Kidney tubule cell (primary cell): Measurements from ENCODE around the gene FAM228A.
"Not testable (repeated sequence)": the region's sequence is repeated elsewhere in the genome, so short reads cannot be mapped to it uniquely, and the experiment has no call there.

Experiments
- DNase-seq: peaks from one replicate; pipeline ENCODE4 v3.0.0-alpha.2; 2018; ENCODE audit warnings: low spot score

The FAM228A gene

DNA sequence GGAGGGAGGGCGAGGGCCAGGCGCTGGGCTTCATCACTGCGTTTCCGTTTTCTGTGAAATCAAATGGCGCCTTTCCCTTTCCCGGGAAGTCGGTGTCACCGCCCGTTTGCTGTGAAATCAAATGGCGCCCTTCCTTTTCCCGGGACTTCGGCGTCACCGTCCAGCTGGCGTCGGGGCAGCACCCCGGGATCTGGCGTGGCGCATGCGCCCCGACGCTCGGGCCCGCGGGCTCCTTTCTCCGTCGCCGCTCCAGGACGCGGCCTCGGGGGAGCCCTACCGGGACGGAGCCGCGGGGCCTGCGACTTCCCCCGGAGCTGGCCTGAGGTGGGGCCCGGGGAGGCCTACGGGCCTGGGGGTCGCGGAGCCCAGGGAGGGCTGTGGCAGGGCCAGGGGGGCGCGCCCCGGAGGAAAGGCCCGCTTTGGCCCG lies at the start of gene FAM228A:
FAM228A (plus strand) TSS at position 203 of the 427 bp plus-strand sequence. CDS start 428 bp downstream, outside the sequence.
- no peak for DNase-seq

DNA sequence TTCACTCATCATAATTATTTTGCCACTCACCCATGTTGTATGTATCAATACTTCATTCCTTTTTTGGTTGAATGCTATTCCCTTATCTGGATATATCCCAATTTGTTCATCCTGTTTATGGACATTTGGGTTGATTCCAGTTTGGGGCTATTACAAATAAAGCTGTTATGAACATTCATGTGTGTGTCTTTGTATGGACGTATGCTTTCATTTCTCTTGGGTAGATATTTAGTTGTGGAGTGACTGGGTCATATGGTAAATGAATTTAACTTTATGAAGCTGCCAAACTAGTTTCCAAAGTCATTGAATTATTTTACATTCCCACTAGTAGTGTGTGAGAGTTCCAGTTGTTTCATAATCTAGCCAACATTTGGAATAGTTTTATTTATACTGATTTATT lies 48.9 kb upstream of the FAM228A start:
- DNase-seq, result no peak

DNA sequence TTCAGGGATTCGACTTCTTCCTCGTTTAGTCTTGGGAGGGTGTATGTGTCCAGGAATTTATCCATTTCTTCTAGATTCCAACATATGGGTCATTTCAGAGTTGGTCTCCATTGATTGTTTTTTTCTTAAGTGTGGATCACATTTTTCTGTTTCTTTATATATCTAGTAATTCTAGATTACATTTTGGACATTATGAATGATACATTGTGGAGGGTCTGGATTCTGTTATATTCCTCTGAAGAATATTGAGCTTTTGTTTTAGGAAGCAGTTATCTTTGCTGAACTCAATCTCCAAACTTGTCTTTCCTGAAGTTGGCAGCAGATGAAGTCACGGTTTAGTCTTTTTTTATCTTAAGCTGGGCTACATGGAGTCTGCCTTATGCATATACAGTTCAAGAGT lies 42.3 kb upstream of the FAM228A start:
- no peak for DNase-seq

DNA sequence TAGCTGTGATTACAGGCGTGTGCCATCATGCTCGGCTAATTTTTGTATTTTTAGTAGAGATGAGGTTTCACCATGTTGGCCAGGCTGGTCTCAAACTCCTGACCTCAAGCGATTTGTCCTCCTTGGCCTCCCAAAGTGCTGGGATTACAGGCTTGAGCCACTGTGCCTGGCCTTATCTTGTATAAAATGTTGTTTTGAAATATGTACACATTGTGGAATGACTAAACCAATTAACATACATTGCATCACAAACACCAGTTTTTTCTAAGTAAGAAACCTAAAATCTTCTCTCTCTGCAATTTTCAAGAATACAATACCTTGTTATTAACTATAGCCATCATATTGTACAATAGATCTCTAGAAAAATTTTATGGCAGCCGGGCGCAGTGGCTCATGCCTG lies 34.5 kb upstream of the FAM228A start:
- not testable (repeated sequence) for DNase-seq

- DNase-seq, result no peak
These were observed 27.5 kb upstream of the FAM228A start for GRCh38 chr2:24147364-24147763.

- DNase-seq, result no peak
These were observed 22.2 kb upstream of the FAM228A start for GRCh38 chr2:24152413-24153197.

DNA sequence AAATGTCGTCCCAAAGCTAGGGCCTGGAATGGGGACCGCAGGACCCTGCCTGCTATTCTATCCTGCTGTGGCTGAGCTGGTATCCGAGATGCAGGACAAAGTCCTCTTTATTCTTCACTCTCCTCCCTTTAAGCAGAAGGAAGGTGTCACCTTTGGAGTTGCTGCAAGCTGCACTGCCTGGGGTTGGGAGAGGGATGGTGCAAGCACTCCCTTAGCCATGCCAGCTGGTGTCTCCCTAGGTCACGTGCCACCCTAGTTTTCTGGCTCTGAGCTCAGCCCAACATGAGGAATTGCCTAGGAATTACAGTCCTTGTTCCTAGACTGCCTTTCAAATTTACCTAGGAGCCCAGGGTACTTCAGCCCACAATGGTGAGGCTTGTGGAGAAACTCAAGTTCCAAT lies 21.4 kb upstream of the FAM228A start:
- no peak for DNase-seq

DNA sequence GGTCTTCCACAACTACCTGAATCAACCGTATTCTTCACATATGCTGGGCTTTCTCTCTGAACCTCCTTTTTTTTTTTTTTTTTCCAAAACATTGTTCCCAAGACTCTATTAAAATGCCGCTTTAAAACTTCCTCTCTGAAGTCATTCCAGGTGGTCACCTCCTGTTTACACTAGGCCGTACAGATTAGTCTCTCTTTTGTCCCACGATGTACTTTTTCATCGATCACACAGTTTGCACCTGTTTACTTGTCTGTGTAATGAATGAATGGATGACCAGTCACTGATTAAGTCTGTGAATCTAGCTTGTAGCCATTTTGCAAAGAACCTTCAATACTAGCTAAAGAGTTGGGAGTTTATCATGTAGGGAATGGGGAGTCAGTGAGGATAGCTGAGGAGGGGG lies 16.7 kb upstream of the FAM228A start:
- no peak for DNase-seq

DNA sequence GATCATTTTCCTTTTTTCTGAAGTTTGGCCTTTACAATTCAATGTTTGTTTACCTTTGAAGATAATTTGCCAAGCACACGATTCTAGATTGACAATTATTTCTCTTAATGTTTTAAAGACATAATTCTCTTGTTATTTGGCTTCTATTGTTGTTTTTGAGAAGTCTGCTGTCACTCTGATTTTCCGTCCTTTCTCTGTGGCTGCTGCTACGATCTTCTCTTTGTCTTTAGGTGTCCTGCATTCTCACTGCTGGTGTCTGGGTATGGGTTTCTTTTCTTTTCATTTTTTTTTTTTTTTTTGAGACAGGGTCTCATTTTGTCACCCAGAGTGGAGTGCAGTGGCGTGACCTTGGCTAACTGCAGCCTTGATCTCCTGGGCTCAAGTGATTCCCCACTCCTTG lies 15.1 kb upstream of the FAM228A start:
- no peak for DNase-seq

GRCh38 chr2:24160761-24161160 lies 14.1 kb upstream of the FAM228A start:
- DNase-seq, result no peak

- no peak for DNase-seq
These were observed 12.4 kb upstream of the FAM228A start for GRCh38 chr2:24162494-24162893.

DNA sequence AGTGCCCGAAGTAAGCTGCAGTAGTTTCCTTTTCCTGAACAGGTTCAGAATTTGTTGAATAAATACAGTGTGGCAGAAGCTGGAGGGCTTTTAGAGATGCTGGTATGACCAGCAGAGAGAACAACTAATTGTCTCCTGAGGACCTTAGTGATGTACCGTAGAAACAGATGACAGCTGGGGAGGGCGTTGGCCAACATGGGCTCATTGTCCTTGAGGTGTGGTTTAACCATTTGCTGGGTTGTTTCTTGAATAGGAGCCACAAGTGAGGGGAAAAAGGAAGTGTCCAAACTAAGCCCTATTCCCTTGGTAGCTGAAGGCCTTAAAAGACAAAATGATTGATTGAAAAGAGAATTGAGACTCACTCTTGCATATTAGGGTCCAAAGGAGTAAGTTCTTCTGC lies 11.7 kb upstream of the FAM228A start:
- no peak for DNase-seq

GRCh38 chr2:24163601-24164000 lies 11.3 kb upstream of the FAM228A start:
- DNase-seq, result no peak

GRCh38 chr2:24164416-24164973 lies 10.4 kb upstream of the FAM228A start:
- DNase-seq, result peak; percentile 13

GRCh38 chr2:24169023-24169422 lies 5.8 kb upstream of the FAM228A start:
- DNase-seq, result no peak

DNA sequence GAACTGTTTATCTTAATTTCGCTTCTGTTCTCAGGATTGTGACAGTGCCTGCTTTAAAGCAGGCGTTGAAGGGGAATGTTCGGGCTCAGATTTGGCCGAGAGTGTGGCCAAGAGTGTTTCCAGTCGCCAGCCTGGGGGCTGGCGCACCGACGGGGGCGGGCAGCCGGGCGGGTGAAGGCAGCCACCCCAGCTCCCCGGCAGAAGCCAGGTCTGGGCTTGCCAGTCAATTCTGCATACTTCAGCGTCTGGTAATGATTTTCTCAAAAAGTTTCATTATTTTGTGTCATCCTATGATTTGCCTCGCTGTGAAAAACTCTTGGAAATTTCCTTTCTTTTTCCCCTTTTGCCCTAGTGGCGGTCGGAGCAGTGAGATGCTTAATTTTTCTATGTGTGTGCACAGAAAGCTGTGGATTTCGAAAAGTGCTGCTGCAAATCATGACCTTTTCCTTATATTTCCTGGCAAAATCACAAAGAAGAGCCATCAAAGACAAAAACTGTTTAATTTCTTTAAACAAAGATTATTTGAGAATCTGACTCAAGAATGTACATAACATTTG lies 856 bp downstream of the FAM228A start:
- DNase-seq, result no peak

- no peak for DNase-seq
These were observed 1.5 kb downstream of the FAM228A start for GRCh38 chr2:24176326-24176725.

- no peak for DNase-seq
These were observed 4.8 kb downstream of the FAM228A start for GRCh38 chr2:24179683-24180082.

DNA sequence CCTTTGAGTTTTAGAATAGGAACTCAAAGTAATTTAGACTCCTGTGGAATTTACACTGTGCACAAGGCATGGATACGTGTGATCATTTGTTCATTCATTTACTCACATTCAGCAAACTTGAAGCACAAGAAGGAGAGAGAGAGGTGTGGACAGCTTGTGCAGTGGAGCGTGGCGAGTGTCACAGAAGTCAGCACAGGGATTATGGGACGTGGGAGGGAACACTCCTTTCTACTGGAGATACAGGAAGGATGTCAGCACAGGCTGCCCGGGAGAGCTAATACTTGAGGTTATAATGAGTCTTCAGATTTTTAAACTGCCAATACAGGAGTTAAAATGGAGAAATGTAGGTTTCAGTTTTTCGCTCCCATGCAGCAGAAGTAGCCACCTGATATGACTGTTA lies 7.0 kb downstream of the FAM228A start:
- peak; percentile 75 for DNase-seq

DNA sequence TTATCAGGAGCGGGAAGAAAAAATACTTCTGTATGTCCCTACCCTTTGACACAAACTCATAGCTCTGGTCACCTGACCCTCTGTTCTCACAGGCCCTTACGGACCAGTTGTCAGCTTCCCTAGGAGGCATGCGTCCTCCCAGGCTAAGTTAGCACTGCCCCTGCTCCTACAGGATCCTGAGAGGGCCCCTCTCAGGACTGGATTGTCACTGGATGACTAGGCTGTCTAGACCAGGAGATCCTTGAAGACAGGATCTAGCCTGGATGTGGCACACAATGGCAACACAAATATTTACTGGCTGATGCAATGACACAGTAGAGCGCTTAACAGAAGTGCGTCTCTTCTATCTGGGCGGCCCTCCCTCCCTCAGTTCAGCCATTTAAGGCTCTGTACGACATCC lies 7.7 kb downstream of the FAM228A start:
- no peak for DNase-seq

GRCh38 chr2:24183366-24184069 lies 8.7 kb downstream of the FAM228A start:
- no peak for DNase-seq

GRCh38 chr2:24189551-24189950 lies 14.7 kb downstream of the FAM228A start:
- no peak for DNase-seq

GRCh38 chr2:24190503-24190902 lies 15.7 kb downstream of the FAM228A start:
- DNase-seq, result no peak
